ENCODE results near the gene ARL6IP5. TPM values are rescaled to one million over a fixed set of nuclear protein-coding genes. Genes with fewer than 3 reads are reported as not detected.

Gene ARL6IP5
- total and polyA plus RNA-seq, 11 donors, result 164 to 256 (median 214) TPM

GRCh38 chr3:69051756-69052471 is 32.8 kb upstream of the ARL6IP5 start, which contains the start of gene TMF1:
TSS of gene TMF1 (minus strand) at chr3:69052333. CDS start at chr3:69052086, 247 bp downstream.
- Histone ChIP-seq H3K4me3 (peak within 1 kb of the TSS; percentile 64 to 91 (median 86)), H3K4me1 (peaks cover 0 to 40% (median 28%) of the 10 kb centered on the region in 12 donors), H3K27me3 (no peaks in the 10 kb centered on the region), H3K27ac (peak within 1 kb of the TSS; percentile 83 to 96 (median 94)), H3K36me3 (peaks cover 0 to 64% (median 47%) of the 10 kb centered on the region in 9 donors), H3K9me3 (no peaks in the 10 kb centered on the region)
- intact Hi-C loops (cut with DNase I), result loop anchor here in 3 of 10 donors (2.0 to 5.0 kb wide), 3 partner anchors 25 to 40 kb away; partner anchors contain the start of gene EOGT (in 1 of the 3)
- peak; percentile 98 for ATAC-seq
- no peak for TF ChIP-seq CTCF (IDR thresholded peaks at IDR 0.05)
- TF ChIP-seq POLR2A (IDR thresholded peaks at IDR 0.05), result peak in 1 of 2 donors; percentile 68
- peak; percentile 97 to 98 (median 98) for DNase-seq
- 0 to 1% (median 0%) methylated on average over 18 to 45 of the region's 45 CpGs for WGBS, 4 donors

- Histone ChIP-seq H3K27ac (peak overlapping the region in 11 of 12 donors; percentile 71 to 96 (median 94)), H3K4me1 (peaks cover 0 to 37% (median 23%) of the 10 kb centered on the region in 12 donors), H3K4me3 (peak overlapping the region; percentile 64 to 91 (median 86)), H3K9me3 (no peaks in the 10 kb centered on the region), H3K36me3 (peaks cover 0 to 64% (median 47%) of the 10 kb centered on the region in 9 donors), H3K27me3 (no peaks in the 10 kb centered on the region)
- TF ChIP-seq POLR2A (IDR thresholded peaks at IDR 0.05), result no peak
- peak in 2 of 4 donors; percentile 2 to 18 for ATAC-seq
- intact Hi-C loops (cut with DNase I), result loop anchor here in 3 of 10 donors (2.0 to 5.0 kb wide), 3 partner anchors 24 to 40 kb away; partner anchors contain the start of gene EOGT (in 1 of the 3)
- 9 to 17% (median 11%) methylated on average over 9 of the region's 9 CpGs for WGBS, 4 donors
- no peak for DNase-seq
These were observed 32.3 kb upstream of the ARL6IP5 start for GRCh38 chr3:69052472-69052898.

- 88 to 91% (median 89%) methylated on average over 3 of the region's 3 CpGs for WGBS, 4 donors
- DNase-seq, result no peak
- Histone ChIP-seq H3K36me3 (peaks cover 0 to 100% (median 82%) of the 10 kb centered on the region in 9 donors), H3K9me3 (no peaks in the 10 kb centered on the region), H3K27ac (peak overlapping the region in 1 of 12 donors; percentile 65), H3K4me3 (no peak overlapping the region), H3K27me3 (no peaks in the 10 kb centered on the region), H3K4me1 (peaks cover 0 to 16% (median 0%) of the 10 kb centered on the region in 12 donors)
- TF ChIP-seq CTCF (IDR thresholded peaks at IDR 0.05), result no peak
- TF ChIP-seq POLR2A (IDR thresholded peaks at IDR 0.05), result no peak
- peak in 2 of 4 donors; percentile 41 for ATAC-seq
- intact Hi-C loops (cut with DNase I), result no loop called here
These were observed 26.4 kb upstream of the ARL6IP5 start for GRCh38 chr3:69058180-69058946.

GRCh38 chr3:69058947-69059224 is 25.9 kb upstream of the ARL6IP5 start:
- H3K9me3 ChIP-seq, result no peaks in the 10 kb centered on the region
- H3K27me3 ChIP-seq, result no peaks in the 10 kb centered on the region
- WGBS, 4 donors, result 89 to 97% (median 94%) methylated on average over 2 of the region's 2 CpGs
- no peak for TF ChIP-seq CTCF (IDR thresholded peaks at IDR 0.05)
- intact Hi-C loops (cut with DNase I), result no loop called here
- peaks cover 0 to 17% (median 0%) of the 10 kb centered on the region in 12 donors for H3K4me1 ChIP-seq
- peak overlapping the region in 1 of 12 donors; percentile 65 for H3K27ac ChIP-seq
- no peak overlapping the region for H3K4me3 ChIP-seq
- ATAC-seq, result no peak
- DNase-seq, result no peak
- H3K36me3 ChIP-seq, result peaks cover 0 to 100% (median 86%) of the 10 kb centered on the region in 9 donors
